C4-2B (cell line): Measurements from ENCODE around the gene ETV4.

Experiments
- CTCF ChIP-seq: fragments of 450-650 bp; conservative IDR thresholded peaks from 2 replicates; pipeline ENCODE4 v1.5.1; 2017; ENCODE audit warnings: mild to moderate bottlenecking
- ZFX ChIP-seq: fragments of 450-650 bp; IDR thresholded peaks from 2 replicates; pipeline ENCODE4 v1.6.1; 2017

GRCh38 chr17:43517161-43517560, 29.0 kb downstream of the ETV4 start:
- TF ChIP-seq CTCF (no peak), ZFX (no peak)
